Esophagus (tissue), 2 donors: Measurements from ENCODE around the gene TNFRSF1A. TPM values are rescaled to one million over a fixed set of nuclear protein-coding genes. Genes with fewer than 3 reads are reported as not detected.
"Not testable (repeated sequence)": the region's sequence is repeated elsewhere in the genome, so short reads cannot be mapped to it uniquely, and the experiment has no call there.

Experiments
- H3K27ac ChIP-seq, 2 donors: one replicate each; pipeline ENCODE4 v1.5.1; 2013; ENCODE audit warnings: low read depth in 2 of 2, mild to moderate bottlenecking in 2 of 2, inconsistent platforms in 1 of 2, low read length in 1 of 2, moderate library complexity in 1 of 2
- H3K27me3 ChIP-seq, 2 donors: one replicate each; pipeline ENCODE4 v1.6.1; 2013; ENCODE audit warnings: low read length in 2 of 2, control low read depth in 1 of 2, mild to moderate bottlenecking in 1 of 2; ENCODE audit not compliant: insufficient read depth in 2 of 2, control insufficient read depth in 1 of 2
- H3K36me3 ChIP-seq, 2 donors: one replicate each; pipeline ENCODE4 v1.6.1; 2013; ENCODE audit warnings: low read length in 1 of 2; ENCODE audit not compliant: control insufficient read depth in 2 of 2, insufficient read depth in 2 of 2
- H3K4me1 ChIP-seq, 2 donors: one replicate each; pipeline ENCODE4 v1.6.1; 2013; ENCODE audit warnings: low read length in 1 of 2; ENCODE audit not compliant: control insufficient read depth in 2 of 2, insufficient read depth in 2 of 2
- H3K4me3 ChIP-seq, 2 donors: one replicate each; pipeline ENCODE4 v1.5.1; 2013; ENCODE audit warnings: low read length in 2 of 2, mild to moderate bottlenecking in 2 of 2, low read depth in 1 of 2, moderate library complexity in 1 of 2
- H3K9me3 ChIP-seq, 2 donors: one replicate each; pipeline ENCODE4 v1.6.1; 2013; ENCODE audit warnings: mild to moderate bottlenecking in 2 of 2, low read depth in 1 of 2, low read length in 1 of 2, moderate library complexity in 1 of 2; ENCODE audit not compliant: control insufficient read depth in 2 of 2, insufficient read depth in 1 of 2
- whole genome bisulfite sequencing, 2 donors: extraction: QIAGEN DNeasy Blood & Tissue Kit; methylation state at CpG; one replicate each; pipeline ENCODE4 v1.1.7; 2013; 5-methylcytosine and 5-hydroxymethylcytosine counted together
- polyA plus RNA-seq, 2 donors: library from polyadenylated mRNA; stranded (reverse); fragments of 200-250 nt; gene quantifications; one replicate each; pipeline ENCODE4 v1.2.3, GENCODE V29; 2013
- donor health status: healthy with polysubstance abuse.
- donor health status: Bipolar disorder and iron deficiency.

The TNFRSF1A gene
- polyA plus RNA-seq, 2 donors, result 41.7 to 71.4 TPM

DNA sequence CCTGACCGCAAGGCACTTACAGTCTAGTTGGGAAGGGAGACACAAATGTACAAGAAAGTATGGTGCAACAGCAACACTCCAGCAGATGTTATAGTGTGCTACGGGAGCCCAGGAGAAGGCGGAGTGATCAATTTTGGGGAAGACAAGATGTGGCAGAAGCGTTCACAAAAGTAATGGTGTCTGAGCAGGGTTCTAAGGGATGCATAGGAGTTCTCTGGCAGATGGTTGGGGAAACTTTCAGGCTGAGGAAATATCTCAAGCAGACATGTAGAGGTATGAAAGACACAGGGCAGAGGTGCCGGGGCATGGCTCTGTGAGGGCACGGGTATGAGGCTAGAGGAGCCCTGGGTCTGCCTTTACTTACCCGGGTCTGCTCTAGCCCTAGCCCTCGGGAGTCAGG lies 5.1 kb upstream of the TNFRSF1A start:
- peaks cover 0 to 16% of the 10 kb centered on the region in 2 donors for H3K36me3 ChIP-seq
- no peaks in the 10 kb centered on the region for H3K27me3 ChIP-seq
- H3K4me3 ChIP-seq, result no peak overlapping the region
- 85 to 87% methylated on average over 8 of the region's 8 CpGs for WGBS, 2 donors
- peaks cover 3 to 26% of the 10 kb centered on the region in 2 donors for H3K4me1 ChIP-seq
- H3K9me3 ChIP-seq, result no peaks in the 10 kb centered on the region
- peak overlapping the region; percentile 19 to 86 for H3K27ac ChIP-seq

DNA sequence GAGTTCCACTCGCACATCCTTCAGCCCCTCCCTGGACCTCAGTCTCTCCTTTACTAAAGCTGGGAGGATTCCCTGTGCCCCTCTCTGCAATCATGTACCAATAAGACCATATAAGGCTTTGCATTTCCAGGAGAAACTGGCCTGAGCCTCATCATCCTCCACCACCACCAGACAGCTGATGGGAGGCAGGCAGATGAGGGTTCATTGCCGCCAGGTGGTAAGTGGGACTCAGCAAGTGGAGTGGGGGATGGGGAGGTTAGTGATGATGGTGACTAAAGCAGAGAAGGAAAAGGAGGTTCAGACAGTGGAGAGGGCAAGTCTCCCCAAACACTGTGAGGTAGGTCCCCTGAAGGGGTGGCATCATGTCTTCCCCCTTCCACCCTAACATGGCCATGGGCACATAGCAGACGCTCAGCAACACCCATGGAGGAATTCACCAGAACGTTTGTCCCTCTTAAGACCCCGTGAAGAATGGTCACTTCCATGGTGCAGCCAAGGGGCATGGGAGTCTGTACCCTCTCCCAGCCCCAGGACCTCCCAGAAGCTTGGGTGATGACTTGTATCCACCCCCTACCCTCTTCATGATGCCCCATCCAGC lies 4.5 kb upstream of the TNFRSF1A start:
- H3K27me3 ChIP-seq, result no peaks in the 10 kb centered on the region
- H3K4me1 ChIP-seq, result peaks cover 3 to 26% of the 10 kb centered on the region in 2 donors
- 73 to 89% methylated on average over 5 of the region's 5 CpGs for WGBS, 2 donors
- H3K27ac ChIP-seq, result peak overlapping the region; percentile 35 to 86
- H3K36me3 ChIP-seq, result peaks cover 0 to 16% of the 10 kb centered on the region in 2 donors
- no peak overlapping the region for H3K4me3 ChIP-seq
- no peaks in the 10 kb centered on the region for H3K9me3 ChIP-seq

DNA sequence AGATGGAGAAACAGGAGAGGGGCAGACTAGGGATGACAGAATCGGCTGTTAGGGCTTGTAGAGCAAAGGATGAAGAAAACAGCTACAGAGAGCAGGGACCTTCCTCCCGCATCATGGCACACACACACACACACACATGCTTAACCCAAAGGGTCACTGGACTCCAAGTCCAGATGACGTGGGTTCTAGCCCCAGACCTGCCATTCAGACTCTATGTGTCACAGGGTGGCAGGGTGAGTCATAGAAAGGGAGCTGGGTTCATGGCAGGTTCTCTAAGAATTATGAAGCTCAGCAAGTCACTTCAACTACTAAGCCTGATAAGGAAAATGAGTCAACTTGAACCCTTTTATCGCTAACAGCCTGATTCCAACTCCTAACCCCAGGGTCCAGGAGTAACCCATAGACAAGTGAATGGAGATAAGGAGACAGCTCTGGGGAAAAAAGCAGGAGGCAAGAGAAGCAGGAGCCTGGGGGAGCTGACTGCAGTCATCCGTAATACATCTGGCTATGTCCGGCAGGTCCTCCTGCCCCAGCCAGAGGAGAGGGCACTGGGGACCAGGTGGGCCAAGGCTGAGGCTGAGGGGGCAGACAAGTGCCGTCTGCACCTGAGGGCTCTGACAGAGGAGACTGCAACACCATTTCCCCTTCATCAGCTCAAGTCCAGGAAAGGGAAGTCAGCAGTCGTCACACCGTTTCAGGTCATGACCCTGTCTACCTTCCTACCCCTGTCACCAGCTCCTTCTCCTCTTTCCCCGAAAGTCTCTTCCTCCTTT lies 3.6 kb upstream of the TNFRSF1A start:
- Histone ChIP-seq H3K27ac (peak overlapping the region; percentile 45 to 86), H3K4me1 (peaks cover 3 to 26% of the 10 kb centered on the region in 2 donors), H3K27me3 (no peaks in the 10 kb centered on the region), H3K4me3 (no peak overlapping the region), H3K9me3 (no peaks in the 10 kb centered on the region), H3K36me3 (peaks cover 0 to 16% of the 10 kb centered on the region in 2 donors)
- 62 to 65% methylated on average over 10 of the region's 10 CpGs for WGBS, 2 donors

DNA sequence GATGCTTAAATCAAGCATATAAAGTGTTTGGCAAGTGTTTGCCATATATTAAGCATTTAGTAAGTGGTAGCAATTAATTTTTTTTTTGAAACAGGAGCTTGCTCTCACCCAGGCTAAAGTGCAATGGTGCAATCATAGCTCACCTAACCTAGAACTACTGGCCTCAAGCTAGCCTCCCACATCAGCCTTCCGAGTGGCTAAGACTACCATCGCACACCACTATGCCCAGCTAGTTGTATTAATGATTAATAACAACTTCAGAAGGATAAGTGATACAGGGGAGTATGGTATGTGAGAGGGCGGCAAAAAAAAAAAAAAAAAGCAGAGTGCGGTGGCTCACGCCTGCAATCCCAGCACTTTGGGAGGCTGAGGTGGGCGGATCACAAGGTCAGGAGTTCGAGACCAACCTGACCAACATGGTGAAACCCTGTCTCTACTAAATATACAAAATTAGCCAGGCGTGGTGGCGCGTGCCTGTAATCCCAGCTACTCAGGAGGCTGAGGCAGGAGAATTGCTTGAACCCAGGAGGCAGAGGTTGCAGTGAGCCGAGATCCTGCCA lies 2.3 kb upstream of the TNFRSF1A start:
- H3K27me3 ChIP-seq, H3K4me3 ChIP-seq, H3K27ac ChIP-seq, H3K9me3 ChIP-seq: not testable (repeated sequence)
- Histone ChIP-seq H3K4me1 (peaks cover 3 to 28% of the 10 kb centered on the region in 2 donors), H3K36me3 (peaks cover 0 to 15% of the 10 kb centered on the region in 2 donors)
- 92 to 96% methylated on average over 11 of the region's 11 CpGs for WGBS, 2 donors

DNA sequence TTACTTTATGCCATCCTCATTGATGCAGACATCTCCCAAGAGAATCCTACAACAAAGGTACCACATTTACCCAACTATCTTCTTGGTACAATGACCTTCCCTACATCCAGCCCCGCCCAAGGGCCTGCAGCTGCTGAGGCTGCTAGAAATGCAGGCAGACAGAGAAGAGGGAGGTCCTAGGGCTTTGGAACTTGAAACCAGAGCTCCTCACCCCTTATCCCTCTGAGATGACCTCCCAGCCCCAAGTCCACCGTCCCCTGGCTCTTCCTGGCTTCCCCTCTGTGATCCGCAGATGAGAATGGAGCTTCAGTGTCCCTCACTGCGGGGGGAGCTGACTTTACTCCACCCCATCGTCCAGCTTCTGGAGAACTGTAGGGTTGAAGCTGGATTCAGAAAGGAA lies 1.6 kb upstream of the TNFRSF1A start:
- WGBS, 2 donors, result 69 to 71% methylated on average over 5 of the region's 5 CpGs
- no peaks in the 10 kb centered on the region for H3K27me3 ChIP-seq
- H3K4me1 ChIP-seq, result peaks cover 3 to 31% of the 10 kb centered on the region in 2 donors
- no peaks in the 10 kb centered on the region for H3K9me3 ChIP-seq
- peaks cover 0 to 11% of the 10 kb centered on the region in 2 donors for H3K36me3 ChIP-seq
- H3K27ac ChIP-seq, result peak overlapping the region; percentile 67 to 94
- H3K4me3 ChIP-seq, result no peak overlapping the region

DNA sequence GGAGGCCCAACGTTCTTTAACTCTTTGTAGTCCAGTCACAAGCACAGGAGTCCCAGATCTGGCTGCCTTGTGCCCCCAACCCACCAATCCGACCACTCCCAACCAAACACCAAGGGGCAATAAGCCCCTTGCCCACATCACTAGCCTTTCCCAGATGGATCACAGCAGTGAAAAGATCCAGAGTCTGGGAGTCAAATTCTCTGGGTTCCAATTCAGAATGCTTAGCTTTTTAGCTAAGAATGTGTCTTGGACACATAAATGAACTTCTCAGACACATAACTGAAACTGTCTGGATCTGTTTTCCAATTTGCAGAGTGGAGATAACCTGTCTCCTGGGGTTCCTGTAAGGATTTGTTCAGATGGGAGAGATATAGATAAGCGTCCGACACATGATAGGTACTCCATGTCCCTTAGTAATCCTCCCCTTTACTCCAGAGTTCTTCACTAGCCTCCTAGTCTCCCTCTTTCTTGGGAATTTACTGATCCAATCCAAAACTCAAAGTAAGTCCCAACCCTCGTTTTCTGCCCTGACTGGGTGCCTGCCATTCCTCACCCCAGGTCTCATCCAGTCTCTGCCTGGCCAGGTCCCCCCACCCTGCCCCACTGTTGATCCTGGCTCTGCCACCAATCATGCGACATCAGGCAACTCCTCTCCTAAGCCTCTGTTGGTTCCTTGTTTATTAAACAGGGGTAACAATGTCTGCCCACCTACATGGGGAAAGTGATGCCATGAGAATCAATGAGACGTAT lies 439 bp upstream of the TNFRSF1A start:
- Histone ChIP-seq H3K4me1 (peaks cover 0 to 30% of the 10 kb centered on the region in 2 donors), H3K27me3 (no peaks in the 10 kb centered on the region), H3K4me3 (peak overlapping the region; percentile 84 to 85), H3K9me3 (no peaks in the 10 kb centered on the region), H3K27ac (peak overlapping the region; percentile 94 to 100), H3K36me3 (no peaks in the 10 kb centered on the region)
- WGBS, 2 donors, result 37 to 38% methylated on average over 7 of the region's 7 CpGs

DNA sequence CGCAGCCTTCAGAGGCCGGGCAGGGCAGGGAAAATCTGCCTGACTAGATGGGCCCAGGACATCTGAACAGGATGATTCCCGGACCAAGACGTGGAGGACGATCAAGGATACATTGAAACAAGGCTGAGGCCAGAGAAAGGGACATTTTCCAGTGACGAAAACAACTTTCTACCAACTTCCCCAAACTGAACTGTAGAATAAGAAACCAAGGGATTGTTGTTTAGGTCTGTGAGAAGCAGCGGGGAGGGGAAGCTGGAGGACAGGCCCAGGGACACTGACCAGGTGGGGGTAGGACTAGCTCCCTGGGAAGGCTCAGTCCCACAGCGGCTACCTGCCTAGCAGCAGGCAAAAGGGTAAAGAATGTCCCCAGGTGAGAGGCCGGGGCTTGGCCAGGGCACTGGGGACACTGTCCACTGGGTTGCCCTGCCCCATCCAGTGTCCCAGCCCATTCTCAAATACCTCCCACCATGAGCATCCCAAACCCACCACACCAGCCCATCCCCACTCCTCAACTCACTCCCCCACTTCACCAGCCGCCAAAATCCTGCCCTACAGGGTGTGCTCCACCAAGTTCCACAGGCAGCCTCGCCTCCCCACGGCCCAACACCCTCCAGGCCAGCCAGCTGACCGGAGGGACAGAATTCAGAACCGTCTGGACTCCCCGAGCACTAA lies 995 bp downstream of the TNFRSF1A start:
- no peaks in the 10 kb centered on the region for H3K9me3 ChIP-seq
- peak overlapping the region; percentile 94 to 100 for H3K27ac ChIP-seq
- H3K36me3 ChIP-seq, result no peaks in the 10 kb centered on the region
- WGBS, 2 donors, result 1 to 2% methylated on average over 15 of the region's 15 CpGs
- peaks cover 7 to 36% of the 10 kb centered on the region in 2 donors for H3K4me1 ChIP-seq
- H3K4me3 ChIP-seq, result peak overlapping the region; percentile 84 to 85
- H3K27me3 ChIP-seq, result no peaks in the 10 kb centered on the region

DNA sequence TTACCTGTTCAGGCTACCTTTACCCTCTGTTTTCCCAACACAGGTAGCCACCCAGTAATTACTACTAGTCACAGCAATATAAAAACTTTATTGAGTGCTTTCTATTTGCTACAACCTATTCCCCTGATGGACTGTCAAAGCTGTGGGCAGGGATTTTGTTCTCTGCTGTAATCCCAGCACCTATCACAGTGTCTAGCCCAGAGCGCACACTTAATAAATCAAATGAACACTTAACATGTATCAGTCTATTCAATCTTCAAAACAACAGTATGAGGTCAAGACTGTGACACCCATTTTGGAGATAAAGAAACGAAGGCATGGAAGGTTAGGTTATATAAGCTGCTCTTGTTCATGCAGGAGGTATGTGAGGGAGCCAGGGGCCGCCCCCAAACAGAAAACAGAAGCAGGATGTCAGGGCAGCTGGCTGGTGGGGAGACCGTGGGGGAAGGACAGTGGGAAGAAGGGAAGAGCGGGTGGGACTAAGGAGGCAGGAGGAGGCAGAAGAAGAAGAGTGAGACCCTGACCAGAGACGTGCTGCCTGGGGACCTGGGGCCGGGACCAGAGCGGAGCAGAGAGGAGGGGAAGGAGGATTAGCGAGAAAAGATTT lies 1.7 kb downstream of the TNFRSF1A start:
- Histone ChIP-seq H3K27ac (peak overlapping the region; percentile 94 to 100), H3K4me3 (peak overlapping the region; percentile 84 to 85), H3K27me3 (no peaks in the 10 kb centered on the region), H3K36me3 (no peaks in the 10 kb centered on the region), H3K4me1 (peaks cover 7 to 34% of the 10 kb centered on the region in 2 donors), H3K9me3 (no peaks in the 10 kb centered on the region)
- WGBS, 2 donors, result 1 to 2% methylated on average over 9 of the region's 9 CpGs
